Subcutaneous abdominal adipose tissue (tissue), 5 donors: ENCODE results near the gene CFAP65.

Source experiments
- H3K27ac ChIP-seq: one replicate; pipeline ENCODE4 v1.7.0; 2013; ENCODE audit warnings: low read depth, mild to moderate bottlenecking, inconsistent platforms, low read length, moderate library complexity
- H3K27me3 ChIP-seq, 5 donors: one replicate each; pipeline ENCODE4 v1.7.0; 2013; ENCODE audit warnings: low read length in 5 of 5, inconsistent platforms in 1 of 5; ENCODE audit not compliant: control insufficient read depth in 5 of 5, insufficient read depth in 4 of 5
- H3K36me3 ChIP-seq, 5 donors: one replicate each; pipeline ENCODE4 v1.7.0; 2013; ENCODE audit warnings: low read length in 5 of 5; ENCODE audit not compliant: control insufficient read depth in 5 of 5, insufficient read depth in 5 of 5
- H3K4me1 ChIP-seq, 5 donors: one replicate each; pipeline ENCODE4 v1.7.0; 2013; ENCODE audit warnings: low read length in 5 of 5, mild to moderate bottlenecking in 3 of 5, moderate library complexity in 1 of 5; ENCODE audit not compliant: control insufficient read depth in 5 of 5, insufficient read depth in 5 of 5
- H3K4me3 ChIP-seq, 5 donors: one replicate each; pipeline ENCODE4 v1.7.0; 2013; ENCODE audit warnings: low read length in 5 of 5, low read depth in 1 of 5
- H3K9ac ChIP-seq, 5 donors: one replicate each; pipeline ENCODE4 v1.7.0; 2013; ENCODE audit warnings: low read length in 5 of 5, mild to moderate bottlenecking in 4 of 5, moderate library complexity in 3 of 5
- H3K9me3 ChIP-seq, 5 donors: one replicate each; pipeline ENCODE4 v1.7.0; 2013; ENCODE audit warnings: low read length in 5 of 5; ENCODE audit not compliant: control insufficient read depth in 5 of 5
- donor health status: healthy.
- donor health status: healthy.
- donor health status: healthy.
- donor health status: healthy.
- donor health status: healthy.

The CFAP65 gene

GRCh38 chr2:218961651-218962570 lies 79.4 kb downstream of the CFAP65 start:
- Histone ChIP-seq H3K9ac (no peak overlapping the region), H3K36me3 (no peaks in the 10 kb centered on the region), H3K27me3 (peaks cover 53 to 70% (median 62%) of the 10 kb centered on the region in 5 donors), H3K9me3 (no peaks in the 10 kb centered on the region), H3K4me3 (no peak overlapping the region), H3K4me1 (peaks cover 0 to 23% (median 13%) of the 10 kb centered on the region in 5 donors), H3K27ac (no peak overlapping the region)

GRCh38 chr2:218961229-218961628 lies 80.1 kb downstream of the CFAP65 start:
- Histone ChIP-seq H3K27me3 (peaks cover 53 to 72% (median 66%) of the 10 kb centered on the region in 5 donors), H3K27ac (no peak overlapping the region), H3K9ac (no peak overlapping the region), H3K9me3 (no peaks in the 10 kb centered on the region), H3K36me3 (no peaks in the 10 kb centered on the region), H3K4me3 (no peak overlapping the region), H3K4me1 (peaks cover 0 to 23% (median 13%) of the 10 kb centered on the region in 5 donors)

- peaks cover 53 to 71% (median 66%) of the 10 kb centered on the region in 5 donors for H3K27me3 ChIP-seq
- H3K4me3 ChIP-seq = peak overlapping the region in 1 of 5 donors; percentile 16
These were observed 80.8 kb downstream of the CFAP65 start for GRCh38 chr2:218960309-218961165.

GRCh38 chr2:218959761-218960308 lies 81.5 kb downstream of the CFAP65 start:
- H3K9ac ChIP-seq = no peak overlapping the region
- H3K36me3 ChIP-seq = no peaks in the 10 kb centered on the region
- H3K4me3 ChIP-seq = peak overlapping the region in 2 of 5 donors; percentile 38 to 50
- no peak overlapping the region for H3K27ac ChIP-seq
- H3K27me3 ChIP-seq = peaks cover 57 to 72% (median 68%) of the 10 kb centered on the region in 5 donors
- H3K4me1 ChIP-seq = peaks cover 0 to 23% (median 13%) of the 10 kb centered on the region in 5 donors
- no peaks in the 10 kb centered on the region for H3K9me3 ChIP-seq

More at GRCh38 chr2:218960309-218961165, 80.8 kb downstream of the CFAP65 start:
- Histone ChIP-seq H3K9me3 (no peaks in the 10 kb centered on the region), H3K4me1 (peaks cover 0 to 23% (median 13%) of the 10 kb centered on the region in 5 donors), H3K27ac (no peak overlapping the region), H3K9ac (no peak overlapping the region), H3K36me3 (no peaks in the 10 kb centered on the region)

- Histone ChIP-seq H3K36me3 (no peaks in the 10 kb centered on the region), H3K27ac (no peak within 1 kb of the TSS), H3K4me3 (peak within 1 kb of the TSS in 3 of 5 donors; percentile 22 to 50 (median 38)), H3K9ac (no peak within 1 kb of the TSS), H3K27me3 (peaks cover 58 to 68% (median 63%) of the 10 kb centered on the region in 5 donors), H3K9me3 (no peaks in the 10 kb centered on the region), H3K4me1 (peaks cover 0 to 23% (median 13%) of the 10 kb centered on the region in 5 donors)
These were observed 82.1 kb downstream of the CFAP65 start, which contains the start of gene CDK5R2 for GRCh38 chr2:218959141-218959731. Gene CDK5R2 (plus strand): TSS chr2:218959666. CDS start chr2:218959821, 155 bp downstream.

GRCh38 chr2:218958276-218958675 lies 83.0 kb downstream of the CFAP65 start:
- no peak overlapping the region for H3K27ac ChIP-seq
- no peak overlapping the region for H3K9ac ChIP-seq
- no peak overlapping the region for H3K4me3 ChIP-seq
- peaks cover 0 to 23% (median 13%) of the 10 kb centered on the region in 5 donors for H3K4me1 ChIP-seq
- H3K36me3 ChIP-seq = no peaks in the 10 kb centered on the region
- peaks cover 48 to 59% (median 58%) of the 10 kb centered on the region in 5 donors for H3K27me3 ChIP-seq
- H3K9me3 ChIP-seq = no peaks in the 10 kb centered on the region

- Histone ChIP-seq H3K27ac (no peak overlapping the region), H3K36me3 (no peaks in the 10 kb centered on the region), H3K4me1 (peaks cover 0 to 17% (median 12%) of the 10 kb centered on the region in 5 donors), H3K9me3 (no peaks in the 10 kb centered on the region), H3K27me3 (peaks cover 42 to 55% (median 52%) of the 10 kb centered on the region in 5 donors), H3K9ac (no peak overlapping the region), H3K4me3 (no peak overlapping the region)
These were observed 83.6 kb downstream of the CFAP65 start for GRCh38 chr2:218957671-218958070.

GRCh38 chr2:218956039-218956438 lies 85.3 kb downstream of the CFAP65 start:
- peaks cover 0 to 16% (median 10%) of the 10 kb centered on the region in 5 donors for H3K4me1 ChIP-seq
- peaks cover 30 to 43% (median 37%) of the 10 kb centered on the region in 5 donors for H3K27me3 ChIP-seq
- no peaks in the 10 kb centered on the region for H3K36me3 ChIP-seq
- no peak overlapping the region for H3K9ac ChIP-seq
- H3K4me3 ChIP-seq = no peak overlapping the region
- no peak overlapping the region for H3K27ac ChIP-seq
- H3K9me3 ChIP-seq = no peaks in the 10 kb centered on the region

GRCh38 chr2:218954541-218955300 lies 86.6 kb downstream of the CFAP65 start:
- no peaks in the 10 kb centered on the region for H3K9me3 ChIP-seq
- no peak overlapping the region for H3K4me3 ChIP-seq
- no peak overlapping the region for H3K9ac ChIP-seq
- peaks cover 19 to 32% (median 29%) of the 10 kb centered on the region in 5 donors for H3K27me3 ChIP-seq
- no peak overlapping the region for H3K27ac ChIP-seq
- no peaks in the 10 kb centered on the region for H3K36me3 ChIP-seq
- peaks cover 0 to 7% (median 4%) of the 10 kb centered on the region in 5 donors for H3K4me1 ChIP-seq
